ENCODE data around the gene PROSER2.

Gene PROSER2

GRCh38 chr10:11824376-11824775 lies 1.2 kb downstream of the PROSER2 start:
- no peak overlapping the region for H3K27ac ChIP-seq
- H3K4me1 ChIP-seq (ENCODE audit: control insufficient read depth in 1 of 2, insufficient read depth in 1 of 2, low read depth in 1 of 2, low read length in 1 of 2) = peaks cover 12 to 21% of the 10 kb centered on the region in 2 experiments
- H3K36me3 ChIP-seq = no peaks in the 10 kb centered on the region
- no peak overlapping the region for H3K4me3 ChIP-seq (ENCODE audit: low read depth in 1 of 2, low read length in 1 of 2)
- TF ChIP-seq, protein P1, sequence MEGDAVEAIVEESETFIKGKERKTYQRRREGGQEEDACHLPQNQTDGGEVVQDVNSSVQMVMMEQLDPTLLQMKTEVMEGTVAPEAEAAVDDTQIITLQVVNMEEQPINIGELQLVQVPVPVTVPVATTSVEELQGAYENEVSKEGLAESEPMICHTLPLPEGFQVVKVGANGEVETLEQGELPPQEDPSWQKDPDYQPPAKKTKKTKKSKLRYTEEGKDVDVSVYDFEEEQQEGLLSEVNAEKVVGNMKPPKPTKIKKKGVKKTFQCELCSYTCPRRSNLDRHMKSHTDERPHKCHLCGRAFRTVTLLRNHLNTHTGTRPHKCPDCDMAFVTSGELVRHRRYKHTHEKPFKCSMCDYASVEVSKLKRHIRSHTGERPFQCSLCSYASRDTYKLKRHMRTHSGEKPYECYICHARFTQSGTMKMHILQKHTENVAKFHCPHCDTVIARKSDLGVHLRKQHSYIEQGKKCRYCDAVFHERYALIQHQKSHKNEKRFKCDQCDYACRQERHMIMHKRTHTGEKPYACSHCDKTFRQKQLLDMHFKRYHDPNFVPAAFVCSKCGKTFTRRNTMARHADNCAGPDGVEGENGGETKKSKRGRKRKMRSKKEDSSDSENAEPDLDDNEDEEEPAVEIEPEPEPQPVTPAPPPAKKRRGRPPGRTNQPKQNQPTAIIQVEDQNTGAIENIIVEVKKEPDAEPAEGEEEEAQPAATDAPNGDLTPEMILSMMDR (IDR thresholded peaks at IDR 0.05) = no peak
- H3K27me3 ChIP-seq = peaks cover 31% of the 10 kb centered on the region
- H3K9me3 ChIP-seq = no peaks in the 10 kb centered on the region

DNA sequence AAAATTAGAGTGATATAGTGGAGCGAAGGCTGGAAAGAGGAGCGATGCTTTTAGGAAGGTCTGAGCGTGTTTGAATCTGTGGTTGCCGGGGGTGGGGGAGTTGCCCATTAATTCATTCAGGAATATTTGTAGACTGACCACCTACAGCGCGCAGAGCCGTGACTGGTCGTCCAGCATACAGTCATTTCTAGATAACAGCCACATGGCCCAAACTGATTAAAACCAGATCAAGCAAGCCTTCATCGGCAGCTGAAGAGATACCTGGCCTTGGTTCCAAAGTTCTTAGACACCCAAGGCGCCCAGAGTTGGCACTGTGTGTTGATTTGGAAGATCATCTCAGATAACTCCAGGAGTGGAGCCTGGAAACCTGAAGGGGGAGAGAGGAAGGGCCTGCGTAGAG lies 1.7 kb downstream of the PROSER2 start:
- peaks cover 31% of the 10 kb centered on the region for H3K27me3 ChIP-seq
- H3K27ac ChIP-seq = no peak overlapping the region
- H3K36me3 ChIP-seq = no peaks in the 10 kb centered on the region
- no peak overlapping the region for H3K4me3 ChIP-seq (ENCODE audit: low read depth in 1 of 2, low read length in 1 of 2)
- no peaks in the 10 kb centered on the region for H3K9me3 ChIP-seq
- peaks cover 12 to 17% of the 10 kb centered on the region in 2 experiments for H3K4me1 ChIP-seq (ENCODE audit: control insufficient read depth in 1 of 2, insufficient read depth in 1 of 2, low read depth in 1 of 2, low read length in 1 of 2)
- TF ChIP-seq, protein P1 (IDR thresholded peaks at IDR 0.05) = no peak

DNA sequence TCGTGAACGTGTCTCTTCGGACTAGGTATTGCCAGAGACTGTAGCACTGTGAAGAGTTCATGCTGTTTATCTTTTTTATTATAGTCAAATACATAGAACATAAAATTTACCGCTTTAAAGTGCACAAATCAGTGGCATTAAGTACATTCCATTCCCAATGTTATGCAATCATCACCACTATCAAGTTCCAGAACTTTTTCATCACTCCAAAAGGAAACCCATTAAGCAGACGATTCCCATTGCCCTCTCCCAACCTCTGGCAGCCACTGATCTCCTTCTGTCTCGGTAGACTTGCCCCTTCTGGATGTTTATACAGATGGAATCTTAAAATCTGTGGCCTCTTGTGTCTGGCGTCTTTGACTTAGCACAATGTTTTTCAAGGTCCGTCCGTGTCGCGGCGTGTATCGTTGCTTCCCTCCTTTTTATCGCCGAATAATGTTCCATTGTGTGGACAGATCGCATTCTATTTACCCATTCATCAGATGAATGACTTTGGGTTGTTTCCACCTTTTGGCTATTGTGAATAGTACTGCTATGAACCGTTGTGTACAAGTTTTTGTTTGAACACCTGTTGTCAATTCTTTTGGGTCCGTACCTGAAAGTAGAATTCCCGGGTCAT lies 2.7 kb downstream of the PROSER2 start:
- TF ChIP-seq, protein P1 (IDR thresholded peaks at IDR 0.05) = no peak
- no peak overlapping the region for H3K4me3 ChIP-seq (ENCODE audit: low read depth in 1 of 2, low read length in 1 of 2)
- H3K36me3 ChIP-seq = no peaks in the 10 kb centered on the region
- no peaks in the 10 kb centered on the region for H3K9me3 ChIP-seq
- peaks cover 31% of the 10 kb centered on the region for H3K27me3 ChIP-seq
- peaks cover 12 to 14% of the 10 kb centered on the region in 2 experiments for H3K4me1 ChIP-seq (ENCODE audit: control insufficient read depth in 1 of 2, insufficient read depth in 1 of 2, low read depth in 1 of 2, low read length in 1 of 2)
- H3K27ac ChIP-seq = no peak overlapping the region

DNA sequence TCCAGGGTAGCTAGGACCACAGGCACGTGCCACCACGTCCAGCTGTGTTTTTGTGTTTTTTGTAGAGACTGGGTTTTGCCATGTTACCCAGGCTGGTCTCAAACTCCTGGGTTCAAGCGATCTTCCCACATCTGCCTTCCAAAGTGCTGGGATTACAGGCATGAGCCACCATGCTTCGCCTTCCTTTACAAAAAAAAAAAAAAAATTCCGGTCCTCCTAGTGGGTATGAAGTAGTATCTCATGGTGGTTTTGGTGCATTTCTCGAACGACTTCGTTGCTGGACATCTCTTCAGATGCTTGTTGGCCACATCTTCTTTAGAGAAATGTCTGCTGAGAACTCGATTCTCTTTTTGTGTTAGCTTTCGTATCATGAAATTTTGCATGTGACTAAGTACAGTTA lies 3.9 kb downstream of the PROSER2 start:
- Histone ChIP-seq H3K27me3 (peaks cover 31% of the 10 kb centered on the region), H3K4me3 (ENCODE audit: low read depth in 1 of 2, low read length in 1 of 2) (no peak overlapping the region), H3K27ac (no peak overlapping the region), H3K4me1 (ENCODE audit: control insufficient read depth in 1 of 2, insufficient read depth in 1 of 2, low read depth in 1 of 2, low read length in 1 of 2) (peaks cover 12 to 14% of the 10 kb centered on the region in 2 experiments), H3K9me3 (no peaks in the 10 kb centered on the region), H3K36me3 (no peaks in the 10 kb centered on the region)
- TF ChIP-seq, protein P1 (IDR thresholded peaks at IDR 0.05) = no peak

- Histone ChIP-seq H3K36me3 (no peaks in the 10 kb centered on the region), H3K4me3 (ENCODE audit: low read depth in 1 of 2, low read length in 1 of 2) (no peak overlapping the region), H3K4me1 (ENCODE audit: control insufficient read depth in 1 of 2, insufficient read depth in 1 of 2, low read depth in 1 of 2, low read length in 1 of 2) (peaks cover 12 to 14% of the 10 kb centered on the region in 2 experiments), H3K27ac (no peak overlapping the region), H3K27me3 (peaks cover 27% of the 10 kb centered on the region), H3K9me3 (no peaks in the 10 kb centered on the region)
- TF ChIP-seq, protein P1 (IDR thresholded peaks at IDR 0.05) = no peak
Observed at GRCh38 chr10:11827414-11827813, 4.3 kb downstream of the PROSER2 start.
